DMS114 treated with DMSO at 0.1 percent for 48 hours (cell line): ENCODE results near the gene ANO3.
A peak's percentile ranks its signal among the peaks of the same experiment; 100 is the strongest.

Experiments
- DNase-seq: peaks from one replicate; lab custom pipeline; 2025; ENCODE audit not compliant: unreplicated experiment; lab: John Stamatoyannopoulos, UW

ANO3 gene

GRCh38 chr11:26483108-26483507 lies 151.2 kb downstream of the ANO3 start:
- no peak for DNase-seq

GRCh38 chr11:26490546-26490945 lies 158.6 kb downstream of the ANO3 start:
- no peak for DNase-seq

- DNase-seq = no peak
Measured at GRCh38 chr11:26493616-26494015, 161.7 kb downstream of the ANO3 start.

GRCh38 chr11:26507229-26507628 lies 175.3 kb downstream of the ANO3 start:
- no peak for DNase-seq

GRCh38 chr11:26510164-26510563 lies 178.2 kb downstream of the ANO3 start:
- DNase-seq = no peak

GRCh38 chr11:26510756-26511155 lies 178.8 kb downstream of the ANO3 start:
- DNase-seq = no peak

- DNase-seq = no peak
Measured at GRCh38 chr11:26512196-26512595, 180.3 kb downstream of the ANO3 start.

GRCh38 chr11:26519469-26519868 lies 187.5 kb downstream of the ANO3 start:
- DNase-seq = no peak

- DNase-seq = no peak
Measured at GRCh38 chr11:26522912-26523610, 191.1 kb downstream of the ANO3 start.

GRCh38 chr11:26527685-26528084 lies 195.8 kb downstream of the ANO3 start:
- no peak for DNase-seq

GRCh38 chr11:26537341-26537740 lies 205.4 kb downstream of the ANO3 start:
- no peak for DNase-seq

- DNase-seq = no peak
Measured at GRCh38 chr11:26539517-26539916, 207.6 kb downstream of the ANO3 start.

- no peak for DNase-seq
Measured at GRCh38 chr11:26541870-26542269, 209.9 kb downstream of the ANO3 start.

- no peak for DNase-seq
Measured at GRCh38 chr11:26549176-26549575, 217.2 kb downstream of the ANO3 start.

GRCh38 chr11:26550022-26550421 lies 218.1 kb downstream of the ANO3 start:
- no peak for DNase-seq

GRCh38 chr11:26551186-26551801 lies 219.4 kb downstream of the ANO3 start:
- peak; percentile 24 for DNase-seq

GRCh38 chr11:26553182-26553581 lies 221.3 kb downstream of the ANO3 start:
- DNase-seq = no peak

- DNase-seq = no peak
Measured at GRCh38 chr11:26554455-26554854, 222.5 kb downstream of the ANO3 start.

GRCh38 chr11:26556582-26556981 lies 224.7 kb downstream of the ANO3 start:
- no peak for DNase-seq

GRCh38 chr11:26557666-26558065 lies 225.7 kb downstream of the ANO3 start:
- DNase-seq = no peak

GRCh38 chr11:26558190-26558589 lies 226.3 kb downstream of the ANO3 start:
- DNase-seq = no peak

GRCh38 chr11:26569646-26570045 lies 237.7 kb downstream of the ANO3 start:
- DNase-seq = no peak
